IPS-15b (cell line): ENCODE measurements around the gene LLPH.

Experiments used
- H3K27me3 ChIP-seq: one replicate; pipeline ENCODE4 v1.6.1; 2013; ENCODE audit warnings: low read length; ENCODE audit not compliant: control insufficient read depth, insufficient read depth
- H3K36me3 ChIP-seq: one replicate; pipeline ENCODE4 v1.6.1; 2013; ENCODE audit warnings: low read length; ENCODE audit not compliant: control insufficient read depth, insufficient read depth
- H3K4me1 ChIP-seq: one replicate; pipeline ENCODE4 v1.6.1; 2013; ENCODE audit warnings: mild to moderate bottlenecking, low read length; ENCODE audit not compliant: control insufficient read depth, insufficient read depth
- H3K4me3 ChIP-seq: one replicate; pipeline ENCODE4 v1.5.1; 2013; ENCODE audit warnings: low read depth, low read length
- H3K9ac ChIP-seq: one replicate; pipeline ENCODE4 v1.6.1; 2013; ENCODE audit warnings: low read depth, mild to moderate bottlenecking, low read length
- H3K9me3 ChIP-seq: one replicate; pipeline ENCODE4 v1.6.1; 2013; ENCODE audit warnings: mild to moderate bottlenecking, low read length; ENCODE audit not compliant: control insufficient read depth, insufficient read depth

LLPH gene

GRCh38 chr12:66162701-66163100 lies 32.2 kb upstream of the LLPH start:
- Histone ChIP-seq H3K9me3 (no peaks in the 10 kb centered on the region), H3K9ac (no peak overlapping the region), H3K4me1 (no peaks in the 10 kb centered on the region), H3K36me3 (no peaks in the 10 kb centered on the region), H3K4me3 (no peak overlapping the region), H3K27me3 (no peaks in the 10 kb centered on the region)

GRCh38 chr12:66160704-66161103 lies 30.2 kb upstream of the LLPH start:
- H3K9me3 ChIP-seq = no peaks in the 10 kb centered on the region

DNA sequence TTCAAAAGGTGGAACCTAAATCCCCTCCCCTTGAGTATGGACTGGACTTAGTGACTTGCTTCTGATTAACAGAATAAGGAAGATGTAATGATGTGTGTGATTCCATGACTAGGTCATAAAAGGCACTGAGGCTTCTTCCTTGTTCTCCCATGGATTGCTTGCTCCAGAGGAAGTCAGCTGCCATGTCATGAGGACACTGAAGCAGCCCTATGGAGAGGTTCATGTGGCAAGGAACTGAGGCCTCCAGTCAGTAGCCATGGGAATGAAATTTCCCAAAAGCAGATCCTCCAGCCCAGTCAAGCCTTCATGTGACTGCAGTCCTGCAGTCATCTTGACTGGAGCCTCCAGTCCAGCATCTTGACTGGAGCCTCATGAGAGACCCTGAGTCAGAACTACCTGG lies 28.6 kb upstream of the LLPH start:
- no peaks in the 10 kb centered on the region for H3K36me3 ChIP-seq
- H3K9ac ChIP-seq = no peak overlapping the region
- H3K9me3 ChIP-seq = no peaks in the 10 kb centered on the region
- H3K4me1 ChIP-seq = no peaks in the 10 kb centered on the region
- no peaks in the 10 kb centered on the region for H3K27me3 ChIP-seq
- H3K4me3 ChIP-seq = no peak overlapping the region

More at GRCh38 chr12:66160704-66161103, 30.2 kb upstream of the LLPH start:
- no peak overlapping the region for H3K4me3 ChIP-seq
- H3K27me3 ChIP-seq = no peaks in the 10 kb centered on the region
- H3K4me1 ChIP-seq = no peaks in the 10 kb centered on the region
- no peaks in the 10 kb centered on the region for H3K36me3 ChIP-seq
- no peak overlapping the region for H3K9ac ChIP-seq

GRCh38 chr12:66156654-66157053 lies 26.1 kb upstream of the LLPH start:
- no peak overlapping the region for H3K9ac ChIP-seq
- H3K4me1 ChIP-seq = no peaks in the 10 kb centered on the region
- no peaks in the 10 kb centered on the region for H3K36me3 ChIP-seq
- no peak overlapping the region for H3K4me3 ChIP-seq
- no peaks in the 10 kb centered on the region for H3K27me3 ChIP-seq
- H3K9me3 ChIP-seq = no peaks in the 10 kb centered on the region

GRCh38 chr12:66154776-66155175 lies 24.2 kb upstream of the LLPH start:
- Histone ChIP-seq H3K27me3 (no peaks in the 10 kb centered on the region), H3K9ac (no peak overlapping the region), H3K4me1 (no peaks in the 10 kb centered on the region), H3K4me3 (no peak overlapping the region), H3K36me3 (no peaks in the 10 kb centered on the region), H3K9me3 (no peaks in the 10 kb centered on the region)

DNA sequence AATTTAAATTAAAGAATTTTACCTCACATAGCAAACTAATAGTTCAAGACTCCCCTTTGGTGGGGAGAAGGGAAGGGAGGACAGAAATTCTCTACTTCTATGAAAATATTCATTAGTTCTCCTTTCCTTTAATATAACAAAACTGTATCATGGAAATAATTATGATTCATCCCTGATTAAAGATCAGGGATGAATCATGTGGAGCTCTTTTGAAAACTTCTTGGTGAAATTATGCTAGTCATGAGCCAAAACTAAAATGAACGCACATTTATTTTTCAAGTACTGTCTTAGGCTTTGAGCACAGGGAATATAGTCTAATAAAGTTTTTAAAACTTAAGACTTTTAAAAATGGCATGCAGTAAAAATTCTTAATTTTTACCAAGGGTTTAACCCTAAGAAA lies 22.2 kb upstream of the LLPH start:
- Histone ChIP-seq H3K27me3 (no peaks in the 10 kb centered on the region), H3K9me3 (no peaks in the 10 kb centered on the region), H3K4me1 (no peaks in the 10 kb centered on the region), H3K36me3 (no peaks in the 10 kb centered on the region), H3K4me3 (no peak overlapping the region), H3K9ac (no peak overlapping the region)

DNA sequence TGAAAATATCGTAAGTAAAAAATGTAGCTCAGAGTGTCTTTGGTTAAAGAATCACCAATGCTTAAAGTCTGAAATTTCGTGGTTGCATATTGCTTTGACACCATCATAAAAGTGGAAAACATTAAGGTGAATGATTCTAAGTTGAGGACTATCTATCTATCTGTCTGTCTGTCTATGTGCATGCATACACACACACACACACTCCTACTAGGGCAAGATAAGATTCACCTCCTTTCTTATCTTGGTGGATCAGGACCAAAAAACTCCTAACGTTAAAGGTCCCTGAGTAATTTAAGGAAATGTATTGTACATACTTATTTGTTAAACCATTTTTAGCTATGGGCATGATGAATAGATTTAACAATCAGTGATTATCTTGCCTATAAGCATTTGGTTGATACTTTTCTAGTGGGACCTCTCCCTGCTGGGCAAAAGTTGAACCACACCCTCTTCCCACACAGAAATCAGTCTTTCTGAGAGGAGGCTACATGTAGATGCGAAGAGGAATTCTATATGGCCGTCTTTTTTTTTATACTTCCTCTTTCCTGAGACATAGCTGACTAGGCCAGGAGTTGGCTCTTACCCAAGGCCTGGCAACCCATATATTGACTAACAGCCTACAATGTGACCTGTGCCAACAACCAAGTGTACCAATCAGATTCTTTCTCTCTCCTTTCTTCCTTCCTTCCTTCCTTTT lies 19.3 kb upstream of the LLPH start:
- H3K36me3 ChIP-seq = no peaks in the 10 kb centered on the region
- no peak overlapping the region for H3K4me3 ChIP-seq
- H3K4me1 ChIP-seq = peaks cover 3% of the 10 kb centered on the region
- no peaks in the 10 kb centered on the region for H3K27me3 ChIP-seq
- H3K9me3 ChIP-seq = no peaks in the 10 kb centered on the region
- H3K9ac ChIP-seq = no peak overlapping the region

- Histone ChIP-seq H3K36me3 (no peaks in the 10 kb centered on the region), H3K27me3 (no peaks in the 10 kb centered on the region), H3K9ac (no peak overlapping the region), H3K9me3 (peaks cover 2% of the 10 kb centered on the region), H3K4me3 (no peak overlapping the region), H3K4me1 (peaks cover 3% of the 10 kb centered on the region)
Measured at GRCh38 chr12:66144791-66145754, 14.5 kb upstream of the LLPH start.

- no peak overlapping the region for H3K9ac ChIP-seq
- no peak overlapping the region for H3K4me3 ChIP-seq
- H3K9me3 ChIP-seq = peaks cover 2% of the 10 kb centered on the region
- no peaks in the 10 kb centered on the region for H3K36me3 ChIP-seq
- no peaks in the 10 kb centered on the region for H3K27me3 ChIP-seq
- peaks cover 3% of the 10 kb centered on the region for H3K4me1 ChIP-seq
Measured at GRCh38 chr12:66143868-66144267, 13.3 kb upstream of the LLPH start.

DNA sequence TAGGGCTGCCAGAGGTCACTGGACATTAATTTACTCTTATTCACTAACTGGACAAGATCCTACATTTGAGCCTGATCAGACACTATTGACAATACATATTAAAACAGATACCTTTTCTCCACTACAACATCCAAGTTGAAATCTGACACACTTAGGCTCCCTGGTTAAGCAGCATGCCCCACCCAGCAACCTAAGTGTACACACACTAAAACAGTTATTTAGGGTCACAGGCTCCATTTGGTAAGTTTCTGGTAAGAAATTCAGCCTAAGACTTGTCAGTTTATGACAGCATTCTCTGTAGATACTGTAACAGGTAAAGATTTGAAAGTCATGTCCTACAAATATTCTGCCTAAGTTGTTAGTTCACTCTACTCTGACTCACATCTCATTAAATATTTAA lies 12.3 kb upstream of the LLPH start:
- no peaks in the 10 kb centered on the region for H3K27me3 ChIP-seq
- no peak overlapping the region for H3K4me3 ChIP-seq
- no peaks in the 10 kb centered on the region for H3K36me3 ChIP-seq
- H3K9me3 ChIP-seq = peaks cover 2% of the 10 kb centered on the region
- no peak overlapping the region for H3K9ac ChIP-seq
- H3K4me1 ChIP-seq = peaks cover 3% of the 10 kb centered on the region

- Histone ChIP-seq H3K9me3 (peaks cover 2% of the 10 kb centered on the region), H3K27me3 (no peaks in the 10 kb centered on the region), H3K9ac (no peak overlapping the region), H3K36me3 (no peaks in the 10 kb centered on the region), H3K4me3 (no peak overlapping the region), H3K4me1 (peaks cover 3% of the 10 kb centered on the region)
Measured at GRCh38 chr12:66141299-66141698, 10.7 kb upstream of the LLPH start.

- H3K9me3 ChIP-seq = peaks cover 2% of the 10 kb centered on the region
- no peaks in the 10 kb centered on the region for H3K36me3 ChIP-seq
- no peak overlapping the region for H3K4me3 ChIP-seq
- no peak overlapping the region for H3K9ac ChIP-seq
- no peaks in the 10 kb centered on the region for H3K27me3 ChIP-seq
- peaks cover 3% of the 10 kb centered on the region for H3K4me1 ChIP-seq
Measured at GRCh38 chr12:66140731-66141130, 10.2 kb upstream of the LLPH start.
